Measurements from ENCODE around the gene MSH5. TPM values are rescaled to one million over a fixed set of nuclear protein-coding genes. Genes with fewer than 3 reads are reported as not detected.

Gene MSH5
- total and polyA plus RNA-seq, 9 of the 15 experiments (the other 6 are each of a cell fraction or from before 2014, with no cell fraction given): 12.5 to 104 (median 46.6) TPM

DNA sequence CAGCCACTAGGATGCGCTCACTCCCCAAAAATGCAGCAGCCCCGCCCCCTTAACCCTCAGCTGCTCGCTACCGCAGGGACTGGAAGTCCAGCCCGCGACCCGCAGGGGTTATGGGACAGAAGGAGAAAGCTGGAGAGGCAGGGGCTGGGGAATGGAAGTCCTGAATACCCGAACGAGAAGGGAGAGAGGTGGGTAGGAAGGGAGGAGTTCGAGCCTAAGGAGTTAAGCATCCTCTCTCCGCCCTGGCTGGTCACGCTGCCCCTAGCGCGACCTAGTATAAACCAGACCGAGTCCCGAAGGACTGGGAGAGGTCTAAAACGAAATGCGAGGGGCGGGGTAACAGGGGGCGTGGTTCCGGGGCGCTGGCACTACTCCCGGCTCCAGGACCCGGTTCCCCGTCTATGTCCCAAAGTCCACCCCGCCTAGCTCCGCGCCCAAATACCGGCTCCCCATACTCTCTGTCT is 10.3 kb upstream of the MSH5 start (continued):
- TF ChIP-seq, protein P1, sequence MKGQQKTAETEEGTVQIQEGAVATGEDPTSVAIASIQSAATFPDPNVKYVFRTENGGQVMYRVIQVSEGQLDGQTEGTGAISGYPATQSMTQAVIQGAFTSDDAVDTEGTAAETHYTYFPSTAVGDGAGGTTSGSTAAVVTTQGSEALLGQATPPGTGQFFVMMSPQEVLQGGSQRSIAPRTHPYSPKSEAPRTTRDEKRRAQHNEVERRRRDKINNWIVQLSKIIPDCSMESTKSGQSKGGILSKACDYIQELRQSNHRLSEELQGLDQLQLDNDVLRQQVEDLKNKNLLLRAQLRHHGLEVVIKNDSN (CRISPR knock-in tag; IDR thresholded peaks at IDR 0.05): peak; percentile 74
- peak; percentile 66 for TF ChIP-seq JUND (IDR thresholded peaks at IDR 0.05; ENCODE audit: borderline replicate concordance, low read depth, low read length)
- TF ChIP-seq JUND (tag; IDR thresholded peaks at IDR 0.05; ENCODE audit: borderline replicate concordance, low read depth, low read length): peak; percentile 77; the same call in 2 of the 3 replicates

DNA sequence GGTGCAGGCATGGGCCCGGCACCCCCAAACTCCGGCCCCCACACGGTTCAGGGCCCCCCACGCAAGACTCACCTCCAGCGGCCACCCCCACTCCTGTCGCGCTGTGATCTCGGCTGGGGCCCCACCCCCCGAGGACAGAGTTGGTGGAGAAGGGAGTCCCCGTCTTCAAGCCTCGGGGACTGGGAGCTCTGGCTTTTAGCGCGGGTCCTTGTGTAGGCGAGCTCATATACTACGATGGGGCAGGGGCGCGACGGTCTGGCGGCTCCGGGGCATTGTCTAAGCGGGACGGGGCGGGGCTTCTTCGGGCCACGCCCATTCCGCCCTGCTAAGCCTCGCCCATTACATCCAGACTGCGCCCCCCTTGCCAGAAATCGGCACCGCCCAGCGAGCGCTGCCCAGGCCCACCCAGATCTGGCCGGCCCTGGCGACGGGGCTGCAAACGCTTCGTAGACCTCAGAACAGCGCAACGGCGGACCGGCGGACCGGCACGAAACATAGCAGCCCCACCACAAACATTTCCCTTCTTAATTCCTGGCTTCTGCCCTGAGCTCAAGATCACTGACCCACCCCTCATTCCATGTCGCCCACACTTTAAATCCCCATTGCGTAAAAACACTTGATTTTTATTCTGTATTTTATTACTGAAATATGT is 9.7 kb upstream of the MSH5 start:
- ATAC-seq (peak; percentile 82), DNase-seq (ENCODE audit: extremely low read depth in 1 of 4, low spot score in 3 of 4) (peak; percentile 96 to 98 (median 98)), FAIRE-seq (peak; percentile 23)
- peaks cover 18% of the 10 kb centered on the region for H4K20me1 ChIP-seq (replicated peaks; ENCODE audit: control insufficient read depth, insufficient read depth, low read length)
- H3K9ac ChIP-seq (ENCODE audit: insufficient read depth in 1 of 2, low read depth in 2 of 2, low read length in 2 of 2): peak overlapping the region; percentile 58 to 85
- peaks cover 46% of the 10 kb centered on the region for H3K79me2 ChIP-seq (ENCODE audit: control insufficient read depth, insufficient read depth, low read length)
- peaks cover 75% of the 10 kb centered on the region for H3K36me3 ChIP-seq (ENCODE audit: control insufficient read depth, insufficient read depth, low read length)
- H3K9me3 ChIP-seq (replicated peaks; ENCODE audit: control insufficient read depth, insufficient read depth, low read depth, low read length): no peaks in the 10 kb centered on the region
- WGBS (ENCODE audit: insufficient coverage, low coverage, missing lambda C conversion rate): 3% methylated on average over 46 of the region's 46 CpGs
- peaks cover 53 to 67% of the 10 kb centered on the region in 2 experiments for H3K4me1 ChIP-seq (replicated peaks in 1 of 2; ENCODE audit: control insufficient read depth in 2 of 2, insufficient read depth in 2 of 2, low read length in 2 of 2)
- H2AFZ ChIP-seq (ENCODE audit: low read depth, low read length): peak overlapping the region; percentile 37; the same call in 1 of the 2 replicates
- peaks cover 5% of the 10 kb centered on the region for H3K9me1 ChIP-seq (ENCODE audit: control insufficient read depth, insufficient read depth, low read length)
- H3K27ac ChIP-seq (ENCODE audit: extremely low read depth, low read depth, low read length): peak overlapping the region; percentile 75
- POLR2A ChIA-PET: interaction anchor here (0.6 to 15.0 kb wide), 44 partner anchors 4 to 244 kb away, joined by 3 to 236 read pairs (median 5); partner anchors contain the start of genes ABHD16A, C6orf47, CLIC1 and CSNK2B
- no TSS peak for BruUV-seq (replicated peaks)
- in situ Hi-C loops (cut with MboI): no loop called here
- CTCF ChIA-PET (ENCODE audit: low intra/inter-chr PET ratio): interaction anchor here (0.7 to 2.0 kb wide), 3 partner anchors 30 to 50 kb away, joined by 3 to 18 read pairs (median 4); no protein-coding TSS in a partner anchor
- peak overlapping the region; percentile 94 for H3K4me2 ChIP-seq (ENCODE audit: insufficient read depth, low read length)
- intact Hi-C loops (cut with micrococcal nuclease): loop anchor here (1.0 to 10.0 kb wide), 5 partner anchors 39 to 245 kb away; partner anchors contain the start of genes DXO, HSPA1B and VARS1
- no peaks in the 10 kb centered on the region for H3K27me3 ChIP-seq (ENCODE audit: control insufficient read depth in 2 of 2, insufficient read depth in 2 of 2, low read length in 2 of 2)
- peak overlapping the region; percentile 65 for H3K4me3 ChIP-seq
- TF ChIP-seq, protein P2, sequence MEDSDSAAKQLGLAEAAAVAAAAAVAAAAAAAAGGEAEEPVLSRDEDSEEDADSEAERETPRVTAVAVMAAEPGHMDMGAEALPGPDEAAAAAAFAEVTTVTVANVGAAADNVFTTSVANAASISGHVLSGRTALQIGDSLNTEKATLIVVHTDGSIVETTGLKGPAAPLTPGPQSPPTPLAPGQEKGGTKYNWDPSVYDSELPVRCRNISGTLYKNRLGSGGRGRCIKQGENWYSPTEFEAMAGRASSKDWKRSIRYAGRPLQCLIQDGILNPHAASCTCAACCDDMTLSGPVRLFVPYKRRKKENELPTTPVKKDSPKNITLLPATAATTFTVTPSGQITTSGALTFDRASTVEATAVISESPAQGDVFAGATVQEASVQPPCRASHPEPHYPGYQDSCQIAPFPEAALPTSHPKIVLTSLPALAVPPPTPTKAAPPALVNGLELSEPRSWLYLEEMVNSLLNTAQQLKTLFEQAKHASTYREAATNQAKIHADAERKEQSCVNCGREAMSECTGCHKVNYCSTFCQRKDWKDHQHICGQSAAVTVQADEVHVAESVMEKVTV (CRISPR knock-in tag; IDR thresholded peaks at IDR 0.05): peak; percentile 96
- TF ChIP-seq ZNF324 (CRISPR knock-in tag; IDR thresholded peaks at IDR 0.05) (peak; percentile 88), GTF2F1 (IDR thresholded peaks at IDR 0.05; ENCODE audit: low read depth, low read length) (no peak), HNRNPK (IDR thresholded peaks at IDR 0.05; ENCODE audit: low read depth, low read length, poor library complexity, severe bottlenecking) (no peak), ZNF778 (CRISPR knock-in tag; IDR thresholded peaks at IDR 0.05) (peak; percentile 75; the same call in 1 of the 2 replicates), ILK (tag; IDR thresholded peaks at IDR 0.05; ENCODE audit: borderline replicate concordance, low read depth) (no peak), COPS2 (conservative IDR thresholded peaks at IDR 0.05) (no peak), SMAD1 (IDR thresholded peaks at IDR 0.05; ENCODE audit: low read depth, low read length, partially characterized antibody) (peak; percentile 3), ZEB2 (IDR thresholded peaks at IDR 0.05) (no peak)
- TF ChIP-seq, protein P3, sequence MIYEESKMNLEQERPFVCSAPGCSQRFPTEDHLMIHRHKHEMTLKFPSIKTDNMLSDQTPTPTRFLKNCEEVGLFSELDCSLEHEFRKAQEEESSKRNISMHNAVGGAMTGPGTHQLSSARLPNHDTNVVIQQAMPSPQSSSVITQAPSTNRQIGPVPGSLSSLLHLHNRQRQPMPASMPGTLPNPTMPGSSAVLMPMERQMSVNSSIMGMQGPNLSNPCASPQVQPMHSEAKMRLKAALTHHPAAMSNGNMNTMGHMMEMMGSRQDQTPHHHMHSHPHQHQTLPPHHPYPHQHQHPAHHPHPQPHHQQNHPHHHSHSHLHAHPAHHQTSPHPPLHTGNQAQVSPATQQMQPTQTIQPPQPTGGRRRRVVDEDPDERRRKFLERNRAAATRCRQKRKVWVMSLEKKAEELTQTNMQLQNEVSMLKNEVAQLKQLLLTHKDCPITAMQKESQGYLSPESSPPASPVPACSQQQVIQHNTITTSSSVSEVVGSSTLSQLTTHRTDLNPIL (CRISPR knock-in tag; IDR thresholded peaks at IDR 0.05): peak; percentile 97
- TF ChIP-seq, protein P4, sequence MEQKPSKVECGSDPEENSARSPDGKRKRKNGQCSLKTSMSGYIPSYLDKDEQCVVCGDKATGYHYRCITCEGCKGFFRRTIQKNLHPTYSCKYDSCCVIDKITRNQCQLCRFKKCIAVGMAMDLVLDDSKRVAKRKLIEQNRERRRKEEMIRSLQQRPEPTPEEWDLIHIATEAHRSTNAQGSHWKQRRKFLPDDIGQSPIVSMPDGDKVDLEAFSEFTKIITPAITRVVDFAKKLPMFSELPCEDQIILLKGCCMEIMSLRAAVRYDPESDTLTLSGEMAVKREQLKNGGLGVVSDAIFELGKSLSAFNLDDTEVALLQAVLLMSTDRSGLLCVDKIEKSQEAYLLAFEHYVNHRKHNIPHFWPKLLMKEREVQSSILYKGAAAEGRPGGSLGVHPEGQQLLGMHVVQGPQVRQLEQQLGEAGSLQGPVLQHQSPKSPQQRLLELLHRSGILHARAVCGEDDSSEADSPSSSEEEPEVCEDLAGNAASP (IDR thresholded peaks at IDR 0.05): no peak
